A673 (cell line): Measurements from ENCODE around the gene FBXL2.

Experiments
- CTCF ChIP-seq: fragments of 300-800, 200-600 bp; sonication (generic); conservative IDR thresholded peaks from 2 replicates; pipeline ENCODE4 v1.5.1; 2017; ENCODE audit warnings: low read depth, mild to moderate bottlenecking, antibody characterized with exemption, low read length, moderate library complexity, mixed read lengths
- EZH2 ChIP-seq: fragments of 200-600 bp; sonication (generic); IDR thresholded peaks from 2 replicates; pipeline ENCODE4 v1.6.1; 2017; ENCODE audit warnings: borderline replicate concordance, low read depth, mild to moderate bottlenecking, mixed read lengths, antibody characterized with exemption, low read length; ENCODE audit not compliant: poor library complexity, severe bottlenecking

GRCh38 chr3:33315826-33316225 is 38.6 kb downstream of the FBXL2 start:
- TF ChIP-seq CTCF (no peak), EZH2 (no peak)
